OCI-LY3 (cell line): Measurements from ENCODE around the gene ID2.

Experiments used
- H2AFZ ChIP-seq: fragments of 200-600, 300-600 bp; shearing (Covaris generic); 2 replicates; pipeline ENCODE4 v1.6.0; 2014; ENCODE audit warnings: antibody characterized with exemption, low read depth, low read length
- H3K27ac ChIP-seq: fragments of 200-600, 300-600 bp; sonication (generic); 2 replicates; pipeline ENCODE4 v1.5.1; 2014; ENCODE audit warnings: mild to moderate bottlenecking, low read length, moderate library complexity, mixed read lengths
- H3K27me3 ChIP-seq: fragments of 200-600, 300-600 bp; sonication (generic); 2 replicates; pipeline ENCODE4 v1.6.1; 2014; ENCODE audit warnings: low read depth, low read length, mixed read lengths
- H3K36me3 ChIP-seq: fragments of 200-600, 300-600 bp; sonication (generic); replicated peaks from 2 replicates; pipeline ENCODE3; 2014; ENCODE audit warnings: low read depth, low read length, mixed read lengths
- H3K4me1 ChIP-seq: fragments of 300-600, 200-600 bp; sonication (generic); 2 replicates; pipeline ENCODE4 v1.6.1; 2014; ENCODE audit warnings: low read length, mixed read lengths
- H3K4me2 ChIP-seq: fragments of 200-600, 300-600 bp; sonication (generic); 2 replicates; pipeline ENCODE4 v1.6.1; 2014; ENCODE audit warnings: low read length, mixed read lengths
- H3K4me3 ChIP-seq: fragments of 300-600, 200-600 bp; sonication (generic); 2 replicates; pipeline ENCODE4 v1.5.1; 2014; ENCODE audit warnings: antibody characterized with exemption, mild to moderate bottlenecking, low read length, moderate library complexity
- H3K79me2 ChIP-seq: fragments of 300-600, 200-600 bp; shearing (Covaris generic); 2 replicates; pipeline ENCODE4 v1.6.1; 2014; ENCODE audit warnings: mild to moderate bottlenecking, low read length, mixed read lengths
- H3K9ac ChIP-seq: fragments of 300-600, 200-600 bp; shearing (Covaris generic); 2 replicates; pipeline ENCODE4 v1.6.0; 2014; ENCODE audit warnings: mild to moderate bottlenecking, low read length, moderate library complexity
- H3K9me3 ChIP-seq: fragments of 200-600, 300-600 bp; shearing (Covaris generic); 2 replicates; pipeline ENCODE4 v1.6.1; 2014; ENCODE audit warnings: low read length, mixed read lengths; ENCODE audit not compliant: insufficient read depth
- H4K20me1 ChIP-seq: fragments of 200-600, 300-600 bp; sonication (generic); 2 replicates; pipeline ENCODE4 v1.6.1; 2016; ENCODE audit warnings: low read length, mixed read lengths; ENCODE audit not compliant: insufficient read depth
- EZH2phosphoT487 ChIP-seq: fragments of 200-600 bp; shearing (Covaris generic); IDR thresholded peaks from 2 replicates; pipeline ENCODE4 v1.6.1; 2018; ENCODE audit warnings: antibody characterized with exemption, mixed run types, low read depth
- TF ChIP-seq, protein P1 (sequence below): fragments of 200-600, 300-600 bp; sonication (generic); IDR thresholded peaks from 2 replicates; pipeline ENCODE4 v1.5.1; 2014; ENCODE audit warnings: antibody characterized with exemption, low read length, low read depth

Gene ID2

DNA sequence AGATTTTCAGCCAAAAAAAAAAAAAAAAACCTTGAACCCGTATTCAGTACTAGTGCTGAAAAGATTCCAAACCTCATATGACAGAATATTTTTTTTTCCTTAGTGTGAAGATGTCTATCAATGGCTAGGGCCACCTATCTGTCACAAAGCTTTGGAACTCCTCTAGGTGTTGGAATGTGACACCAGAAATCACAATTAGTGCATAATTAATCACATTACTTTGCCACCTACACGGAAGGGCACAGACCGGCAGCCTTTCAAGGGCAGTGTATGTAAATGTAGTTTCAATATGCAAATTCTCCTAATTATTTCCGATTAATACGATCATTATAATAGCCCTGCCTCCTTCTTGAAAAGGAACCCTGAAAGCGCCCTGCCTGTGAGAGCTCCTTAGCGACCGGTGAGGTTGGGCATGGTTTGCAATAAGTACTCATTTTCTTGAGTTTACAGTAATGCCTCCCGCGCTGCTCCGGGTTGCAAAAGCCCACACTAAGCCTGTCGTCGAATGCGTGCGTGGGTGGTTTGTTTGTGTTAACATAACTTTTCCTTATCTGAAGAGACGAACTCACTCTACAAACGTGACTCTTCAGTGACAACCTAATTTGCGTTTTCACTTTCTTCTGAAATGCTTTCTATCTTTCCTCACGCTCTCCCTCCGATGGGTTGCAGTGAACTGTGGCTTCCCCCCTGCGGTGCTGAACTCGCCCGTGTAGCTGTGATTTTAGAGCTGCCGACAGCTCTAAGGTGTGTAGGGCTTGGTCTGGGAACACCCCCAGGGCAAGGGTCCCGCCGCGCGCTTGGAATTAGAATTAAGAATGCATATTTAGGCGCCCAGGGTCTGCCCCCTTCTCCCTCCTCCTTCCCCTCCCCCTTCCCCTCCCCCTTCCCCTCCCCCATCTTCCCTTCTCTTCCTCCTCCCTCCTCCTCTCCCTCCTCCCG, 765 bp upstream of the ID2 start:
- peaks cover 33% of the 10 kb centered on the region for H3K4me1 ChIP-seq
- peaks cover 22% of the 10 kb centered on the region for H4K20me1 ChIP-seq
- peak overlapping the region; percentile 97 for H3K27ac ChIP-seq
- H3K9me3 ChIP-seq = no peaks in the 10 kb centered on the region
- no peaks in the 10 kb centered on the region for H3K27me3 ChIP-seq
- H3K36me3 ChIP-seq = peaks cover 32% of the 10 kb centered on the region
- H3K4me2 ChIP-seq = peak overlapping the region; percentile 96
- peak overlapping the region; percentile 90 for H3K9ac ChIP-seq
- TF ChIP-seq, protein P1, sequence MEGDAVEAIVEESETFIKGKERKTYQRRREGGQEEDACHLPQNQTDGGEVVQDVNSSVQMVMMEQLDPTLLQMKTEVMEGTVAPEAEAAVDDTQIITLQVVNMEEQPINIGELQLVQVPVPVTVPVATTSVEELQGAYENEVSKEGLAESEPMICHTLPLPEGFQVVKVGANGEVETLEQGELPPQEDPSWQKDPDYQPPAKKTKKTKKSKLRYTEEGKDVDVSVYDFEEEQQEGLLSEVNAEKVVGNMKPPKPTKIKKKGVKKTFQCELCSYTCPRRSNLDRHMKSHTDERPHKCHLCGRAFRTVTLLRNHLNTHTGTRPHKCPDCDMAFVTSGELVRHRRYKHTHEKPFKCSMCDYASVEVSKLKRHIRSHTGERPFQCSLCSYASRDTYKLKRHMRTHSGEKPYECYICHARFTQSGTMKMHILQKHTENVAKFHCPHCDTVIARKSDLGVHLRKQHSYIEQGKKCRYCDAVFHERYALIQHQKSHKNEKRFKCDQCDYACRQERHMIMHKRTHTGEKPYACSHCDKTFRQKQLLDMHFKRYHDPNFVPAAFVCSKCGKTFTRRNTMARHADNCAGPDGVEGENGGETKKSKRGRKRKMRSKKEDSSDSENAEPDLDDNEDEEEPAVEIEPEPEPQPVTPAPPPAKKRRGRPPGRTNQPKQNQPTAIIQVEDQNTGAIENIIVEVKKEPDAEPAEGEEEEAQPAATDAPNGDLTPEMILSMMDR = no peak
- TF ChIP-seq EZH2phosphoT487 = no peak
- peak overlapping the region; percentile 80 for H3K4me3 ChIP-seq
- no peak overlapping the region for H2AFZ ChIP-seq
- H3K79me2 ChIP-seq = peaks cover 74% of the 10 kb centered on the region

DNA sequence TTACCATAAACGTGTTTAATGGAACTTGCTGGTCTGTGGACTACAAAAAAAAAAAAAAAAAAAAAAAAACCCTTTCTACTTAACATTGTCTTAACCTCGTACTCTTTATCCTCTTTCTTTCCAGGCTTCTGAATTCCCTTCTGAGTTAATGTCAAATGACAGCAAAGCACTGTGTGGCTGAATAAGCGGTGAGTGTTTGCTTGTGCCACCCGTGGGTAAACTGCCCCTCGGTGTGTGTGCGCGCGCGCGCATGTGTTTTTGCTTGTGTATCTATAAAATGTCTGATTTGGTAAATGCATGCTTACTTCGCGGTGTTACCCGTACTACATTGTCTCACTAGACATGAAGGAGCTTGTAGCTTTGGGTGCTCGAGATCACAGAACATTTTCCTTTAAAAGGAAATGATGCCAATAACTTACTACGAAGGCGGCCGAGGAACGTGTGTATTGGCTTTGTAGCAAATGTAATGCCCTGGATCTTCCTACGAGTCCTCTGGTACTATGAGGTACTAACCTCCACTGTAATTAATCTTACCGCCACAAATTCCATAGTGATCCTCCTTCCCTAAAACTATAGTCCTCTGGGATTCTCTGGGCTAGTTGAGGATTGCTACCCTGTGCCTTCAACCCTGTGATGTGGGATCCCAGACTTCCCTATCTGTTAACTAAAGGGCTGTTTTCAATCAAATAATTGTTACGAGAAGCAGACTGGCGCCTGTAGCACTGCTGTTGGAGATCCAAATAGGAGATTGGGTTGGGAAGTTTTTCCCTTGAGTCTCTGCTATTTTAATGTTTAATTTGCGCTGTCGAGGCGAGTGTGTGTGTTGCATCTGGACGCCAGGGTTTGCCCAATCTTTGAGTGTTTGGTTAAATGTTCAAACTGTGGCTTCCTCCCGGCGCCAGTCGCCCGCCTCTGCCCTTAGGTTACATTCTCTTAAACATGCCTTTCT, 1.1 kb downstream of the ID2 start:
- H3K9me3 ChIP-seq = no peaks in the 10 kb centered on the region
- H4K20me1 ChIP-seq = peaks cover 22% of the 10 kb centered on the region
- peaks cover 69% of the 10 kb centered on the region for H3K79me2 ChIP-seq
- H3K4me2 ChIP-seq = peak overlapping the region; percentile 84
- H3K27ac ChIP-seq = peak overlapping the region; percentile 91
- H3K36me3 ChIP-seq = peaks cover 33% of the 10 kb centered on the region
- no peak overlapping the region for H2AFZ ChIP-seq
- H3K4me1 ChIP-seq = peaks cover 31% of the 10 kb centered on the region
- H3K4me3 ChIP-seq = peak overlapping the region; percentile 99
- H3K27me3 ChIP-seq = no peaks in the 10 kb centered on the region
- no peak for TF ChIP-seq EZH2phosphoT487
- TF ChIP-seq, protein P1 = no peak
- peak overlapping the region; percentile 99 for H3K9ac ChIP-seq

DNA sequence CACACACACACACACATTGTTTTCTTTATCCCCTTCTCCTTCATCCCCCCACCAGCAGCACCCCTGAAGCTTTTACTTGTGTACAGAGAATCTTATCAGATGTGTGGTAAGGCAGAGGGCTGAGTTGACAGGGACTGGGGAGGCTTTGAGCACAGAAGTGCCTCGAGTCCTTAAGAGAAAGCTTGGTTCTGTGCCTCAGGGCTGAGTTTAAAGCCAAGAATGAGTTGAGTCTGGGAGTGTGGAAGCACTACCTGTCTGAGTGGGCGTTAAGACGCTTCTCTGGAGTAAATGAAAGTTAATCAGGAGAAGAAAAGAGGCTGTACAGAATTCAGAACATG, 2.7 kb downstream of the ID2 start:
- Histone ChIP-seq H3K27me3 (no peaks in the 10 kb centered on the region), H3K79me2 (peaks cover 62% of the 10 kb centered on the region), H3K4me2 (peak overlapping the region; percentile 84), H3K27ac (peak overlapping the region; percentile 91), H3K36me3 (peaks cover 39% of the 10 kb centered on the region), H3K4me1 (peaks cover 28% of the 10 kb centered on the region), H4K20me1 (peaks cover 22% of the 10 kb centered on the region), H3K9ac (peak overlapping the region; percentile 99), H3K4me3 (peak overlapping the region; percentile 99), H2AFZ (no peak overlapping the region), H3K9me3 (no peaks in the 10 kb centered on the region)
- TF ChIP-seq EZH2phosphoT487 = no peak
- TF ChIP-seq, protein P1 = no peak
